Liver (tissue), 3 donors: ENCODE measurements around the gene PCDH15.

ENCODE experiments used
- JUND ChIP-seq, 2 donors: IDR thresholded peaks; 2 replicates each; pipeline ENCODE4 v1.6.1; 2016; ENCODE audit warnings: antibody characterized with exemption in 2 of 2
- RAD21 ChIP-seq, 2 donors: IDR thresholded peaks; 2 replicates each; pipeline ENCODE4 v1.6.1; 2016; ENCODE audit warnings: antibody characterized with exemption in 2 of 2, mild to moderate bottlenecking in 2 of 2
- SP1 ChIP-seq: IDR thresholded peaks from 2 replicates; pipeline ENCODE4 v1.6.1; 2018; ENCODE audit warnings: antibody characterized with exemption, mild to moderate bottlenecking
- TAF1 ChIP-seq: conservative IDR thresholded peaks from 2 replicates; pipeline ENCODE4 v1.6.1; 2016; ENCODE audit warnings: antibody characterized with exemption, mild to moderate bottlenecking
- YY1 ChIP-seq: IDR thresholded peaks from 2 replicates; pipeline ENCODE4 v1.6.1; 2016; ENCODE audit warnings: antibody characterized with exemption, mild to moderate bottlenecking
- TF ChIP-seq, protein P1 (sequence below): fragments of 150-350 bp; IDR thresholded peaks from 2 replicates; pipeline ENCODE4 v1.5.1; 2017; ENCODE audit warnings: improper control_type of control experiment, low read depth, low read length; ENCODE audit not compliant: missing input control
- donor health status: healthy.
- donor health status: healthy.

DNA sequence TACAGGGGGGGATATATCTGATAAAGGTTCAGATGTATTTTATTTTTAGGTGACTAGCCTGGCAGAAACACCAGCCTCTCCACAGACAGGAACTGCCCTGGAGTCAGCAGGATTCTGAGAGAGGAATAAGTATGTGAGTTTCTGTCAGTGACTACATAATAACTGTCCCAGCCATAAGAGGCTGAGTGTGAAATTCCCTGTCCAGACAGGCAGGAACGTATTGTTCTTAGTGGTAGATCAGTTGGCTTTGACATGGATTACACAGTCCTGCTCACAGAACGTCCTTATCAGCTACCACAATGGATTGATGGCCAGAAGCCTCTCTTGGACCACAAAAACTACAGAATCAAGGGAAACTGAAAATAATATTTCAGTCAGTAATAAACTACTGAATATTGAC is 709.8 kb downstream of the PCDH15 start:
- TF ChIP-seq RAD21 (IDR thresholded peaks at IDR 0.05), result no peak
- TF ChIP-seq, protein P1, sequence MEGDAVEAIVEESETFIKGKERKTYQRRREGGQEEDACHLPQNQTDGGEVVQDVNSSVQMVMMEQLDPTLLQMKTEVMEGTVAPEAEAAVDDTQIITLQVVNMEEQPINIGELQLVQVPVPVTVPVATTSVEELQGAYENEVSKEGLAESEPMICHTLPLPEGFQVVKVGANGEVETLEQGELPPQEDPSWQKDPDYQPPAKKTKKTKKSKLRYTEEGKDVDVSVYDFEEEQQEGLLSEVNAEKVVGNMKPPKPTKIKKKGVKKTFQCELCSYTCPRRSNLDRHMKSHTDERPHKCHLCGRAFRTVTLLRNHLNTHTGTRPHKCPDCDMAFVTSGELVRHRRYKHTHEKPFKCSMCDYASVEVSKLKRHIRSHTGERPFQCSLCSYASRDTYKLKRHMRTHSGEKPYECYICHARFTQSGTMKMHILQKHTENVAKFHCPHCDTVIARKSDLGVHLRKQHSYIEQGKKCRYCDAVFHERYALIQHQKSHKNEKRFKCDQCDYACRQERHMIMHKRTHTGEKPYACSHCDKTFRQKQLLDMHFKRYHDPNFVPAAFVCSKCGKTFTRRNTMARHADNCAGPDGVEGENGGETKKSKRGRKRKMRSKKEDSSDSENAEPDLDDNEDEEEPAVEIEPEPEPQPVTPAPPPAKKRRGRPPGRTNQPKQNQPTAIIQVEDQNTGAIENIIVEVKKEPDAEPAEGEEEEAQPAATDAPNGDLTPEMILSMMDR, result no peak
- no peak for TF ChIP-seq YY1
- TF ChIP-seq TAF1, result no peak
- TF ChIP-seq JUND (IDR thresholded peaks at IDR 0.05), result no peak
- no peak for TF ChIP-seq SP1
